ENCODE data around the gene UBE2O.

UBE2O gene

DNA sequence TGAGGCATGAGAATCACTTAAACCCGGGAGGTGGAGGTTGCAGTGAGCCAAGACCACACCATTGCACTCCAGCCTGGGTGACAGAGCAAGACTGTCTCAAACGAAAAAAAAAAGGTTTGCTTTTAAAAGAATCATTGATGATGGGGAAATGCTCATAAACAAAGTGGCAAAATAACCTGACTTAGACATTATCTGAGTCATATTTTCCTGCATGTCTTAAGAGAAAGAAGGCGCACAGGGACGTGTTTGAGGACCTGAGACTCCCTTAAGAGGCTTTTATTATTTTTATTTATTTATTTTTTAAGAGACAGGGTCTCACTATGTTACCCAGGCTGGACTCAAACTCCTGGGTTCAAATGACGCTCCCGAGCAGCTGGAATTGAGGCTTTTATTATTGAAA is 93.6 kb downstream of the UBE2O start:
- H3K27ac ChIP-seq = no peak overlapping the region
- TF ChIP-seq, protein P1, sequence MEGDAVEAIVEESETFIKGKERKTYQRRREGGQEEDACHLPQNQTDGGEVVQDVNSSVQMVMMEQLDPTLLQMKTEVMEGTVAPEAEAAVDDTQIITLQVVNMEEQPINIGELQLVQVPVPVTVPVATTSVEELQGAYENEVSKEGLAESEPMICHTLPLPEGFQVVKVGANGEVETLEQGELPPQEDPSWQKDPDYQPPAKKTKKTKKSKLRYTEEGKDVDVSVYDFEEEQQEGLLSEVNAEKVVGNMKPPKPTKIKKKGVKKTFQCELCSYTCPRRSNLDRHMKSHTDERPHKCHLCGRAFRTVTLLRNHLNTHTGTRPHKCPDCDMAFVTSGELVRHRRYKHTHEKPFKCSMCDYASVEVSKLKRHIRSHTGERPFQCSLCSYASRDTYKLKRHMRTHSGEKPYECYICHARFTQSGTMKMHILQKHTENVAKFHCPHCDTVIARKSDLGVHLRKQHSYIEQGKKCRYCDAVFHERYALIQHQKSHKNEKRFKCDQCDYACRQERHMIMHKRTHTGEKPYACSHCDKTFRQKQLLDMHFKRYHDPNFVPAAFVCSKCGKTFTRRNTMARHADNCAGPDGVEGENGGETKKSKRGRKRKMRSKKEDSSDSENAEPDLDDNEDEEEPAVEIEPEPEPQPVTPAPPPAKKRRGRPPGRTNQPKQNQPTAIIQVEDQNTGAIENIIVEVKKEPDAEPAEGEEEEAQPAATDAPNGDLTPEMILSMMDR (conservative IDR thresholded peaks at IDR 0.05) = no peak

DNA sequence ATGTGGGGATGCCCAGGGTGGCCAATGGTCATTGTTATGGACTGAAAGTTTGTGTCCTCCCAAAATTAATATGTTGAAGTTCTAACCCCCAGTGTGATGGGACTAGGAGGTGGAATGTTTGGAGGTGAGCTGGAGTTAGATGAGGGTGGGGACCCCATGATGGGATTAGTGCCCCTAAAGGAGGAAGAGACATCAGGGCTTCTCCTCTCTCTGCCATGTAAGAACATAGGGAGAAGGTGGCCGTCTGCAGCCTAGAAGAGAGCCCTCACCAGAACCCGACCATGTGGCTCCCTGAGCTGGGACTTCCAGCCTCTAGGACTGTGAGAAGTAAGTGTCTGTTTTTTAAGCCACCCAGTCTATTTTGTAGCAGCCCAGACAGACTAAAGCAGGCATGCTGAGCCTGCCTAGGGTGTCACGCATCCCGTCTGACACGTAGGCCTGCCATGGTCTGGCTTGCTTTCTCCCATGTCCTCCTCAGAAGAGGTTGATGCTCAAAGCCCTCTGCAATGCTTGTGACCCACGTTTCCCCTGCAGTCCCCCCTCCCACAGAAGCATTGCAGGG is 95.3 kb downstream of the UBE2O start:
- H3K27ac ChIP-seq = no peak overlapping the region
- TF ChIP-seq, protein P1 (conservative IDR thresholded peaks at IDR 0.05) = no peak

DNA sequence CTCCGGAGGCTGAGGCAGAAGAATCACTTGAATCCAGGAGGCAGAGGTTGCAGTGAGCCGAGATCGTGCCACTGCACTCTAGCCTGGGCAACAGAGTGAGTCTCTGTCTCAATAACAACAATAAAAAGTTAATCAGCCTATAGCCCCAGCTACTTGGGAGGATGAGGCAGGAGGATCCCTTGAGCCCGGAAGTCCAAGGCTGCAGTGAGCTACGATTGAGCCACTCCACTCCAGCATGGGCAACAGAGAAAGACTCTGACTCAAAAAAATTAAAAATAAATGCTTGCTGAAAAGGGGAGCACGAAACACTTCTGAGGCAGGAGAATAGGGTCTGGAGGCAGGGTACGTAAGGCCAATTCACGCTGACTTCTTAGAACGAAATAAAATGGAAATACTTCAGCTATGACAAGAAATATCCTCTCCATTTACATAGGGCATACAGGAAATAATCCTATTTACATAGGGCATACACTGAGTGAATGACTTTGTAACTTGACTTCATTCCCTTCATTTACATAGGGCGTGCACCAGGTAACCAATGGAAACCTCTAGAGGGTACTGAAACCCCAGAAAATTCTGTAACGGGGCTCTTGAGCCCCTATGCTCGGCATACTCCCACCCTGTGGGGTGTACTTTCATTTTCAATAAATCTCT is 96.0 kb downstream of the UBE2O start:
- TF ChIP-seq, protein P1 (conservative IDR thresholded peaks at IDR 0.05) = no peak
- H3K27ac ChIP-seq = 0 out of 2 replicates have a peak overlapping the region, but pooled peaks have one; percentile 2

DNA sequence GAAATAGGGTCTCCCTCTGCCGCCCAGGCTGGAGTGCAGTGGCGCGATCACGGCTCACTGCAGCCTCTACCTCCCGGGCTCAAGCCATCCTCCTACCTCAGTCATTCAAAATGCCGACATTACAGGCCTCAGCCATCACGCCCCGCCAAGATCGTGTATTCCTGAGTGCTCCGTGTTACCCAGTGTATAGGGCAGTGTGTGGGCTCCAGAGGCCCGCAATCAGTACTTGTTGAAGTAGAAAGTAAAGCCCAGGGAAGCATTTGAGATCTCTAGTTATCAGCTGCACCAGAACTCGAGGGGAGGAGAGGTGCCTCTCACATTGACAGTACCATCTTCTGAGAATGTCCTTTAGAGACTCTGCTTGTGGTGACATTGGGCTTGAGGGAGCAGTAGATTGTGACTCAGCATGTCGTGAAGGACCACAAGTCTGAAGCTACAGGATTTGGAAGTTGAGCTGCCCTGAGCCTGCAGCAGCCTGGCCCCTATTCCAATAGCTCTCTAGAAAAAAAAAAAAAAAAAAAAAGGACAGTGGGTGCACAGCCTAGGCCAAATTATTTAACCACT is 98.1 kb downstream of the UBE2O start:
- peak overlapping the region; percentile 97 for H3K27ac ChIP-seq
- TF ChIP-seq, protein P1 (conservative IDR thresholded peaks at IDR 0.05) = no peak

DNA sequence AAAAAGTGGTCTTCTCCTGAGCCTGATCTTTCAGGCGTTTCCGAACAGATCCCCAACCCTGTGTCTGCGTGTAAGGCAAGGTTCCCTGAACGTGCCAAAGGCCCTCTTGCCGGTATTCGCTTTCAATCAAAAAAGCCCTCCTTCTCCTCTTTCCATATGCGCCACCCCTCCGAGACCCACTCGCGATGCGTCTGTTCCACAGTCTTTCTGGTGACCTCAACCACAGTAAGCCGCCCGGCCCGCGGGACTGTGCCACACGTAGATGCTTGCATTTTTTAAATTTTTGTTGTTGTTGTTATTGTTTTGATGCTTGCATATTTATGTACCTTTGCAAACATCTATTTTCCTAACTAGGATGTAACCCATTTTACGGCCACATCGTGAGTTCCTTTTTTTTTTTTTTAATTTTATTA is 98.6 kb downstream of the UBE2O start:
- peak overlapping the region; percentile 97 for H3K27ac ChIP-seq
- TF ChIP-seq, protein P1 (conservative IDR thresholded peaks at IDR 0.05) = no peak

DNA sequence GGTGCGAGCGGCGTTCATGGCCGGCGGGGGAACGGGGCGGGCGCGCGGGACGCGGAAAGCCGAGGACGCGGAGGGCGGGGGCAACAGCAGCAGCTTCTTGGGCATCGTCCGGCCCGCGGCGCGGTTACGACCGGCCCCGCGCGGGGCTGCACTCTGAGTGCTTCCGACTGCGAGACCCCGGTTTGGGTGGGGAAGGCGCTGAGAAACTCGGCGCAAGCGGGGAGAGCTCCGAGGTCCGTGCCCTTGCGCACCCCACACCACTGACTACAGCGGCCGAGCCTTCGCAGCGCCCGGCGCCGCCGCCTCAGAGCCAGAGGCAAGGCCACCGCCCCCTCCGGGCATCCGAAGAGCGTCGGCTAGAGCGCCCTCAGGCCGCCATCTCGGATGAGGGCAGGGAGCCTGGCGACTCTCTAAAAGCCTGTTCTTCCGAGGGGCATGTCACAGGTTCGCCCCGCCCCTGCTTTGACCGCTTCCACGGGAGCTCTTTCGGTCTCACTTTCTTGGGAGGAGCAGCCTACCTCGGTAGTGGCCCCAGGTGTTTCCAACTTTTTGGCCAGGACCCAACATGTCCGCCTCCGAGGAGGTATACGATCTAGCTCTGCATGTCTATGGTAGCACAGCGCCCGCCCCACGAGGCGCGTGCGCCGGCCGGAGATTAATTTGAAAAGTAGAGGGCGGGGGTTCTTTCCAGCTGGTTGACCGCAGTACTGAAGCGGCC is 99.2 kb downstream of the UBE2O start, which contains the start of gene PRPSAP1:
PRPSAP1 (minus strand) TSS at position 318 of the 718 bp plus-strand sequence; CDS start at position 105, 213 bp downstream.
- TF ChIP-seq, protein P1 (conservative IDR thresholded peaks at IDR 0.05) = peak; percentile 11; the same call in 1 of the 2 replicates
- peak within 1 kb of the TSS; percentile 97 for H3K27ac ChIP-seq

- peak overlapping the region; percentile 97 for H3K27ac ChIP-seq
- TF ChIP-seq, protein P1 (conservative IDR thresholded peaks at IDR 0.05) = no peak
Measured at GRCh38 chr17:76353004-76353598, 99.9 kb downstream of the UBE2O start.
